ENCODE data around the gene TMED1.

GRCh38 chr19:10878253-10878652, 42.2 kb upstream of the TMED1 start:
- TF ChIP-seq EZH2 (IDR thresholded peaks at IDR 0.05) (no peak), POLR2AphosphoS5 (IDR thresholded peaks at IDR 0.05; ENCODE audit: borderline replicate concordance, low read depth, low read length) (no peak), FOXP2 (optimal IDR thresholded peaks at IDR 0.05; ENCODE audit: control extremely low read depth, extremely low read length, insufficient read depth) (no peak)
